ENCODE data around the gene CCDC15. TPM values are rescaled to one million over a fixed set of nuclear protein-coding genes. Genes with fewer than 3 reads are reported as not detected.

Gene CCDC15
- total and polyA plus RNA-seq, 11 donors = 0.08 to 1.8 (median 0.19) TPM

DNA sequence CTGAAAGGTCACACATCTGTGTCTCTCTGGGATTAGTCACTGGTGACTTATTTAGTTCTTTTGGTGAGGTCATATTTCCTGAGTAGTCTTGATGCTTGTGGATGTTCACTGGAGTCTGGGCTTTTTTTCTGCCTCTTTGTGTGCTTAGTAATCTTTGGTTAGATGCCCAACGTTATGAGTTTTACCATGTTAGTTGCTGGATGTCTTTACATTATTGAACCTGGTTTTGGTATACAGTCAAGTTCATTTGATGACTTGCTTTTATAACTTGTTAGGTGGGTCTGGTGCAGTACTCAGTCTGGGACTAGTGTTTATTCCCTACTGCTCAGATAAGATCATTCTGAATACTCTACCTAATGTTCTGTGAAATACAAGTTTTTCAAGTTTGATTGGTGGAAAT lies 82.9 kb downstream of the CCDC15 start:
- Histone ChIP-seq H3K9me3 (peaks cover 0 to 19% (median 0%) of the 10 kb centered on the region in 12 donors), H3K27me3 (no peaks in the 10 kb centered on the region), H3K27ac (no peak overlapping the region), H3K4me1 (no peaks in the 10 kb centered on the region), H3K36me3 (peaks cover 0 to 3% (median 0%) of the 10 kb centered on the region in 9 donors), H3K4me3 (no peak overlapping the region)
- intact Hi-C loops (cut with DNase I) = no loop called here
- WGBS, 4 donors = 50 to 70% (median 60%) methylated on average over 1 of the region's 1 CpG
- TF ChIP-seq POLR2A (IDR thresholded peaks at IDR 0.05) (no peak), CTCF (IDR thresholded peaks at IDR 0.05) (no peak)
- DNase-seq (no peak), ATAC-seq (no peak)

DNA sequence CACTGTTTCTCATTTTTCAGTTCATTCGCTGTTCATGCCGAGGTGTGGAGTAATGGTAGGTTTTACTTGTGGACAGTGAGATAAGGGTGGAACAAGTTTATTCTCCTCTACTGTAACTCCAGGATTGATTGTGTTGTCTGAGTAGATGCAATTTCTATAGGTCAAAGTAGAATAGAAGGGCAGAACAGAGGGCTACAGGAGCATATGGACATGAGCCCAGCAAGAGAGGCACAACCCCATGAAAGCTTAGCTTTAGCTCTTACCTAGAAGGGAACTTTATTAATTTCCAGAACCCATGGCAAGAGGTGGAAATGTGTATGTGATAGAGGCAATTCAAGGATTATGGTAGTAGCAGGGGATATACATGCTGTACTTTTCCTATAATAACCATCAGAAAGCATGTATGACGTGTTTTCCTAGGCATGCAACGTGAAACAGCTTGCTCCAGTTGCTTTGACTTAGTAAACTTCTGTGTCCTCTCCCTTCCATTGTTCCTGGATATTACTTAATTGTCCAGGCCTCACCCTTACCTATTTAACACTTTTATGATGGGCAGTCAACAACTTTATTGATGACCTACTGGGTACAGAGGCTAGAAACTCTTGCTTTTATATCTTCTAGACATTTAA lies 95.3 kb downstream of the CCDC15 start:
- ATAC-seq = no peak
- no peak overlapping the region for H3K4me3 ChIP-seq
- no peaks in the 10 kb centered on the region for H3K9me3 ChIP-seq
- no peak overlapping the region for H3K27ac ChIP-seq
- intact Hi-C loops (cut with DNase I) = loop anchor here in 1 of 10 donors (5.0 kb wide), 1 partner anchor 72 kb away; no protein-coding TSS in a partner anchor
- no peak for TF ChIP-seq CTCF (IDR thresholded peaks at IDR 0.05)
- no peak for TF ChIP-seq POLR2A (IDR thresholded peaks at IDR 0.05)
- no peaks in the 10 kb centered on the region for H3K4me1 ChIP-seq
- DNase-seq = no peak
- H3K27me3 ChIP-seq = no peaks in the 10 kb centered on the region
- no peaks in the 10 kb centered on the region for H3K36me3 ChIP-seq
- WGBS, 4 donors = 93 to 97% (median 94%) methylated on average over 4 of the region's 4 CpGs

GRCh38 chr11:125052047-125052446 lies 98.0 kb downstream of the CCDC15 start:
- intact Hi-C loops (cut with DNase I) = no loop called here
- Histone ChIP-seq H3K4me3 (no peak overlapping the region), H3K36me3 (no peaks in the 10 kb centered on the region), H3K27ac (no peak overlapping the region), H3K4me1 (no peaks in the 10 kb centered on the region), H3K9me3 (peaks cover 0 to 3% (median 0%) of the 10 kb centered on the region in 12 donors), H3K27me3 (no peaks in the 10 kb centered on the region)
- no peak for DNase-seq
- no peak for TF ChIP-seq CTCF (IDR thresholded peaks at IDR 0.05)
- no peak for TF ChIP-seq POLR2A (IDR thresholded peaks at IDR 0.05)
- no peak for ATAC-seq

- WGBS, 4 donors = 77 to 88% (median 81%) methylated on average over 1 of the region's 1 CpG
- Histone ChIP-seq H3K36me3 (no peaks in the 10 kb centered on the region), H3K4me1 (no peaks in the 10 kb centered on the region), H3K27ac (no peak overlapping the region), H3K4me3 (no peak overlapping the region), H3K27me3 (no peaks in the 10 kb centered on the region), H3K9me3 (peaks cover 0 to 3% (median 0%) of the 10 kb centered on the region in 12 donors)
- no peak for ATAC-seq
- TF ChIP-seq POLR2A (IDR thresholded peaks at IDR 0.05) (no peak), CTCF (IDR thresholded peaks at IDR 0.05) (no peak)
- DNase-seq = no peak
- intact Hi-C loops (cut with DNase I) = no loop called here
These were observed 99.2 kb downstream of the CCDC15 start for GRCh38 chr11:125053167-125053566.
